Effector CD8-positive, alpha-beta T cell (primary cell): ENCODE measurements around the gene CDCP1.
"Not testable (repeated sequence)": the region's sequence is repeated elsewhere in the genome, so short reads cannot be mapped to it uniquely, and the experiment has no call there.

ENCODE experiments used
- DNase-seq: peaks from one replicate; lab custom pipeline; 2025; lab: John Stamatoyannopoulos, UW

The CDCP1 gene

DNA sequence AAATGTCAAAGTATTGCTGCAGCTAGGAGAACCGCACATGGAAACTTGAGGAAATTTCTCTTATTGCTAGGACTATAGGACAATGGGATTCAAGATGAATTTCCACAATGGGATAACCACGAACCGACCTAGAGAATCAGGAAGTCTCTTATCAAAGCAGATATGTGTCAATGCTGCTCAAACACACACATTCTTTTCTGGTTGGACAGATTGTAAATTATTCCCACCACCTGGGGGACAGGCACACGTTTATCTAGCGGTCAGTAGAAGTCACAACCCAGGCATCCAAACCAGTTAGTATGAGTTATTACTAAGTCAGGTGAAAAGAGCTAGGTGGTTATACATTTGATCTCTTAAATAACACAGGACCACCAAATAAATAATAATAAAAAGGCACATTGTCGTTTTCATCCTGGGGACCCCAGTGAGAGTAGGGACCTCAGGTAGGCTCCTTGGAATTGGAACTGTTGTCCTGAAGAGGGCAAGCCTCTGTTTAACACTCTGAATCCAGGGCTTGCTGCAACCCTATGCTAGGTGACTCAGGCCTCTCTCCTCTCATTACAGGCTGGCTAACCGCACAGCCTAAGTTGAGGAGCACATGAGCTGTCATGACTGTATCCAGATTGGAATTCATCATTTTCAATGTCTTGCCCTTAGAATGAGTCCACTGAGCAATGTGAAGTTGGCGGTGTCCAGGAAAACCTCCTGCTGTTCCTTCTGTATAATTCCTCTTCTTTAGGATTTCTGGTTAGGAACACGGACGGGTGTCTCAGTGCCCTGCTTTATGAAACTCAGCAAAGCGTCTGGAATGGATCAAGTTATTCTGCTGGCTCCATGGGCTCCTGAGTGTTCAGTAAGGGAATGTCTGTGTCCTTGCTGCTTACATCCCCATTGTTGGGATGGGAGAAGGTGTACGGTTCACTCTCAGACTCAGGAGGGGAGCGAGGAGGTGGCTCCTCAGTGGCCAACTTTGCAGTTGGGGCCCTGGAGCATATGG is 61.1 kb downstream of the CDCP1 start:
- no peak for DNase-seq

DNA sequence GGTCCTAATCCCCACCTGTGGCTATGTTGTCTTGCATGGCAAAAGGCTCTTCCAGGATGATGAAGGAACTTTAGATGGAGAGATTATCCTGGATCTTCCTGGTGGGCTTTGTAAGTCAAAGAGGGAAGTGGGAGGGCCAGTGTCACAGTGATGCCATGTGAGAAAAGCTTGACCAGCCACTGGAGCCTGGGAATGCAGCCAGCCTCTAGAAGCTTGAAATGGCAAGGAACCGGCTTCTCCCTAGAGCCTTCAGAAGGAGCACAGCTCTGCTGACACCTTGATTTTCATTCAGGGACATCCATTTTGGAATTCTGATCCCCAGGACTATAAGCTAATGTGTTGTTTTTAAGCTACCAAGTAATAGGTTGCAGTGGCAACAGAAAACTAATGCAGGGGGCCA is 61.8 kb downstream of the CDCP1 start:
- no peak for DNase-seq

DNA sequence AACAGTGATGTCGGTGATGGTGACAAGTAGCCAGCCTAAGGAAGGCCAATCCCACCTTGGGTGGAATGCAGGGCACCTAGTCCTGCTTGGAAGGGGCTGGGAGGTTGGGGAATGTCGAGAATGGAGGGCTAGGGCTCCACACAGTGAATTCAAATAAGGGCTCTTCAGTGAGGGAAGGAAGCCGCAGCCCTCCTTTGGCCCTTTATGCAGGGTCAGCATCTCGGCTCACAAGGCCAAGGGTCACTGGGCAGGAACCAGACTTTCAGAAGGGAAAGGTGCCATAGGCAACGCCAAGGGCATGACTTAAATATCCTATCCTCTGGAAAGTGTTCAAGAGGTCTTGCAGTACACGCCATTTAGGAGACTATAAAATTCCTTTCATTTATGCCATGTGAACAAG is 63.2 kb downstream of the CDCP1 start:
- no peak for DNase-seq

GRCh38 chr3:45082142-45082538 is 64.0 kb downstream of the CDCP1 start:
- no peak for DNase-seq

DNA sequence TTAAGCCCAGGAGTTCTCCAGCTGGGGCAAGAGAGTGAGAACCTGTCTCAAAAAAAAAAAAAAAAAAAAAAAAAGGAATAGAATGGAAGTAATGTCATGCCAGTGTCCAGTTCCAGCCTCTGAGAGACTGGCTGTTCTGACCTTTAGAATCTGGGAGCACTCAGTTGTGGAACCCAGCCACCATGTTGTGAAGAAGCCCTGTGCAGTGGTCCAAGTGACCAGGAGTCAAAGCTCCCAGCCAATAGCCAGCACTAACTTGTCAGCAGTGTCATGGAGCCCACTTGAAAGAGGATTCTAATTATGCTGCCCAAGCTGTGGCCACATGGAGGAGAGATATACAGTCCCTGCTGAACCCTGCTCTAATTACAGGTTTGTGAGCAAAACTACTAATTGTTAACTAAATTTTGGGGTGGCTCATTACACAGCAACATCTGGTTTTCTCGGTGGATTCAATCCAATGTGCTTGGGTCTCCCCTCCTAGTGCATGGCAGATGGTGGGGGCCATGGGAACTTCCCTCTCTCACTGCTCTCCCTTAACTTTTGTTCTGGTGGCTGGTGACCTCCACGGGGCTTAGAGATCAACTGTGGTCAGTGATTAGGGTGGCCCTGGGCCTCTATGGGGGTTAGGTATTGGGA is 64.6 kb downstream of the CDCP1 start:
- no peak for DNase-seq

GRCh38 chr3:45080824-45081223 is 65.4 kb downstream of the CDCP1 start:
- DNase-seq, result no peak

GRCh38 chr3:45079715-45080114 is 66.5 kb downstream of the CDCP1 start:
- no peak for DNase-seq

GRCh38 chr3:45078910-45079522 is 67.2 kb downstream of the CDCP1 start:
- DNase-seq, result no peak

DNA sequence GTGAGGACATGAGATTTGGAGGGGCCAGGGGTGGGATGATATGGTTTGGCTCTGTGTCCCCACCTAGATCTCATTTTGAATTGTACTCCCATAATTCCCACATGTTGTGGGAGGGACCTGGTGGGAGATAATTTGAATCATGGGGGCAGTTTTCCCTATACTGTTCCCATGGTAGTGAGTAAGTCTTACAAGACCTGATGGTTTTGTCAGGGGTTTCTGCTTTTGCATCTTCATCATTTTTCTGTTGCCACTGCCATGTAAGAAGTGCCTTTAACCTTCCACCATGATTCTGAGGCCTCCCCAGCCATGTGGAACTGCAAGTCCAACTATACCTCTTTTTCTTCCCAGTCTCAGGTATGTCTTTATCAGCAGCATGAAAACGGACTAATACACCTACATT is 67.9 kb downstream of the CDCP1 start:
- not testable (repeated sequence) for DNase-seq

- no peak for DNase-seq
Measured at GRCh38 chr3:45075821-45076625, 70.2 kb downstream of the CDCP1 start.

DNA sequence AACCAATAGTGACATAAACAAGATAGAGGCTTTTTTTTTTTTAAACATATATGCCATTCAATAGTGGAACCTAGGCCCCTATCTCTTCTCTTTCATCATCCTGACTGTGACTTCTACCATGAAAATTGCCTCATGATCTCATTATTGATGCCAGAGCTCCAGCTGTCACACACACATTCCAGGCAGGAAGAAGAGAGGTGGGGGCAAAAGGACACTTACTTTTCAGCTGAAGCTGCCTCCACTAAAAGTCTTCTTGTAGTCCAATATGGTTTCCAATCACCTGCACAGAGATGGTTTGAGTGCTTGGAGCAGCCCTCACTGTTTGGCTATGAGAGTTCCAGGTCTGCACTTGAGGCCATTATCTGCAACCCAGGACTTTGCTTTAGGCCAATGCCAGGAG is 75.1 kb downstream of the CDCP1 start:
- no peak for DNase-seq

DNA sequence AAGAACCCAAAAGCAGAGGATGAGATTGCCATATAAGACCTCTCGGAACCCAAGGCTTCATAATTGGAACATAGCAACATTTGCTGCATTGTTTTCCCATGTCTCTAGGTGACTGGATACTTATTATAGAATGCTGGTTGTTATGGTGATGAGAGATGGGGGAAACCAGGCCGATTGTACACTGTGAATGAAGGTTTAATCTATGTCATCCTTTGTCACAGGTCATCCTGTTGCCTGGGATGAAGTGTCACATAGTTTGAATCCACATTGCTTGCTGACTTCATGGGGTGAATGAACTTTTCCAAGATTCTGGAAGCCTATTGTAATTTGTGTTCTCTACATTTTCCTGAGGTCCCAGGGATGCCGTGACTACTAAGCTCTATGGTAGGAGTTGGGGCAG is 78.2 kb downstream of the CDCP1 start:
- no peak for DNase-seq

DNA sequence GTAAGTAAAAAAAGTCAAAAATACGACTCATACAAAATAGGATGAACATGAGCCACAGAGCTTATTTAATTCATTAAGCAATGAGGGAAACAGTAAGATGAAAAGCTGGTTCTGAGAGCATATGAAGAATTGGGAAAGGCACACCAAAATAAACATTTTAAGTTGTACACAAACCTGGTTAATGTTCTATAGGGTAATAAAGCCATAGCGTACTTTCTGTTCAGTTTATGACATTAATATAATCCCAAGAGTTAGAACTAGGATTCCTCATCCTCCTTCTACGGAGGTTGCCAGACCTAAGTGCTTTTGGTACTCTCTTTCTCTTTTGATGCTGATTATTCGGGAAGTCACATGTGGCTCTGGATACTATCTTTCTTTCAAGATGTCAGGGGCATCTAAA is 78.7 kb downstream of the CDCP1 start:
- DNase-seq, result no peak

DNA sequence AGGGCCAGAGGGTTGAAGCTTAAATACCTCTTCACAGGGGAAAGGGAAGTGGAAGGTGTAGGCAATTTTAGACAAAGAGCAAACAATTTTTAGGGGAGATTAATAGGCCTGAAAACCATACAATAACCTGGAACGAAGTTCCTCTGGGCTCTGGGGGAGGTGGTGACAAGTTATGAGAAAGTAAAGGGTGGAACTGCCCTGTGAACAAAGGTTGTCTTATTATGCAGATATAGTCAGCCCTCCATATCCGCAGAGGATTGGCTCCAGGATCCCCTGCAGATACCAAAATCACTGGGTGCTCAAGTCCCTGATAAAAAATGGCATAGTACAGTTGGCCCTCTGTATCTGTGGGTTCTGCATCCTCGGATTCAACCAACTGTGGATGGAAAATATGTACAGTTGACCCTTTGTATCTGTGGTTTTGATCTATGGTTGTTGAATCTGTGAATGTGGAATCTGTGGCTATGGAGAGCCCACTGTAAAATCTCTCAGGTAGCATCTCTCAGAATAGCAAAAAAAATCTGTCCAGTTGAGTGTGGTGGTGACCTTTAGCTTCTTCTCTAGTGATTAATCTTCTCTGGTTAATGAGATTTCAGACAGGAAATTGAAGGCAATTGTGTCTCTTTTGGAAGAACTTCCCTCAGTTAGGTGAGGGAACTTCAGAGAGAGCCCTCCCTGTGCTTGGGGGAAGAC is 79.9 kb downstream of the CDCP1 start:
- DNase-seq, result no peak

GRCh38 chr3:45065373-45065720 is 80.8 kb downstream of the CDCP1 start:
- no peak for DNase-seq

DNA sequence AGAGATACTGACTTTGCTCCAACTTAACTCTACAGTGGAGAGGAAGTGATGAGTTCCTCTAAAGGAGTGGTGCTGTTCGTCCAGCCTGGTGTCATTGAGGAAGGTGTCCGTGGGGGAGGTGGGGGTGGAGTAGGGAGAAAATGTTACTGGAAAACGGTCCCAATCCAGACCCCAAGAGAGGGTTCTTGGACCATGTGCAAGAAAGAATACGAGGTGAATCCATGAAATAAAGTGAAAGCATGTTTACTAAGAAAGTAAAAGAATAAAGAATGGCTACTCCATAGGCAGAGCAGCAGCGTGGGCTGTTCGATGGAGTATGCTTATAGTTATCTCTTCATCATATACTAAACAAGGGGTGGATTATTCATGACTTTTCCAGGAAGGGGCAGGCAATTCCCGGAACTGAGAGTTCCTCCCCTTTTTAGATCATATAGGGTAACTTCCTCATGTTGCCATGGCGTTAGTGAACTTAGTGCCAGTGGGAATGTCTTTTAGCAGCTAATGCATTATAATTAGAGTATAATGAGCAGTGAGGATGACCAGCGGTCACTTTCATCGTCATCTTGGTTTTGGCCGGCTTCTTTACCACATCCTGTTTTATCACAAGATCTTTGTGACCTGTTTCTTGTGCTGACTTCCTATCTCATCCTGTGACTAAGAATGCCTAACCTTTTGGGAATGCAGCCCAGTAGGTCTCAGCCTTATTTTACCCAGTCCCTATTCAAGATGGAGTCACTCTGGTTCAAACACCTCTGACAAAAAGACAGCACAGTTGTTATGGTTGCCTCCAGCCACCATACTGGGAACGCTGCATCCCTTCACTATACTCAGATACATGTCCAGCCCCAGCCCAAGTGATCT is 81.4 kb downstream of the CDCP1 start:
- no peak for DNase-seq

DNA sequence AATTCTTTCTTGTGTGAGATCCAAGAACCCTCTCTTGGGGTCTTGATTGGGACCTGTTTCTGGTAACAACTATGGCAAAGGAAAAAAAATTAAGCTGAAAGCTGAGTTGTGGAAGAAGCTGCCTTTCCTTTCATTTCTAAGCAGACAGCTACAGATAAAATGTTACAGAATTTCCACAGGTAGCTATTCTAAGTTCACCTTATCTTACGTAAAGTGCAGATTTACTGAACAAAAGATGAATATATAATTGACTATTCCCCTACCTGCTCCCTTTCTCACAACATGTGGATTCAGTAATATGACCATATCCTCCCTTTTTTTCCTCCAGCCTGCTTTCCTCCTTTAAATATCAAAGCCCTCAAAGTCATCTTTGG is 83.5 kb downstream of the CDCP1 start:
- no peak for DNase-seq

GRCh38 chr3:45060165-45060892 is 85.8 kb downstream of the CDCP1 start:
- DNase-seq, result no peak

DNA sequence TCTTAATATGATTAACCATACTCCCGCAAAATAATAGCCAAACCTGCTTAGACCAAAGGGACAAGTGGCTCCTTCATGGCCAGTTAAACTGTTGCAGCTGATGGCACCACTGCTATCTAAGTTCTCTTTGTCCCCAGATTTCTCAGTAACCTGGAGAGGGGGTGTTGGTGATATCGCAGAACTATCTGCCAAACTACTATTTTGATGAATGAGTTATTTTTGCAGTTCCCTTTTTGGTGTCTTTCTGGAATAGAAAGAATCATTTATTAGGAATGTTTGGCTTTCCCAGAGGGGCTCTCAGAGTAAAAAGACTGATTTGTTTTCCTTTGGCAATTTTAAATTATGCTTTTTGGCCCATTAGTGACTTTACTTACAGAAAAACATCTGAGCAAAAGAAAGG is 87.0 kb downstream of the CDCP1 start:
- no peak for DNase-seq

DNA sequence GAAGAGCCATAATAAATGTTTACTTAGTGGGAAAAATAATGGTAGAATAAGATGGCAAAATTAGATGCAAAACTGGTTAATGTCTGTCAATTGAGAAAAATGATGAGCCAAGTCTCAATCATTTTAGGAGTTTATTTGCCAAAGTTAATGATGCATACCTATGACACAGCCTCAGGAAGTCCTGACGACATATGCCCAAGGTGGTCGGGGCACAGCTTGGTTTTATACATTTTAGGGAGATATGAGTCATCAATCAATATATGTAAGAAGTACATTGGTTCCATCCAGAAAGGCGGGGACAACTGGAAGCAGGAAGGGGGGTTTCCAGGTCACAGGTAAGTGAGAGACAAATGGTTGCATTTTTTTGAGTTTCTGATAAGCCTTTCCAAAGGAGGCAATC is 88.6 kb downstream of the CDCP1 start:
- no peak for DNase-seq
